Astrocyte of the spinal cord (primary cell): ENCODE results near the gene FRMD4B.

ENCODE experiments used
- DNase-seq: peaks from one replicate; pipeline ENCODE4 v3.0.0; 2011; ENCODE audit warnings: low read depth, low spot score
- H3K4me3 ChIP-seq: 2 replicates; pipeline ENCODE4 v1.5.1; 2011; ENCODE audit warnings: low read depth, mild to moderate bottlenecking, low read length, moderate library complexity
- in situ Hi-C: cut with HindIII; loops from 2 replicates; pipeline ENCODE4 v1.10.0; 2017; ENCODE audit warnings: low sequenced_read_pairs
- TF ChIP-seq, protein P1 (sequence below): IDR thresholded peaks from 2 replicates; pipeline ENCODE4 v1.5.1; 2012; ENCODE audit warnings: low read depth, mild to moderate bottlenecking, low read length, inconsistent platforms

Gene FRMD4B

DNA sequence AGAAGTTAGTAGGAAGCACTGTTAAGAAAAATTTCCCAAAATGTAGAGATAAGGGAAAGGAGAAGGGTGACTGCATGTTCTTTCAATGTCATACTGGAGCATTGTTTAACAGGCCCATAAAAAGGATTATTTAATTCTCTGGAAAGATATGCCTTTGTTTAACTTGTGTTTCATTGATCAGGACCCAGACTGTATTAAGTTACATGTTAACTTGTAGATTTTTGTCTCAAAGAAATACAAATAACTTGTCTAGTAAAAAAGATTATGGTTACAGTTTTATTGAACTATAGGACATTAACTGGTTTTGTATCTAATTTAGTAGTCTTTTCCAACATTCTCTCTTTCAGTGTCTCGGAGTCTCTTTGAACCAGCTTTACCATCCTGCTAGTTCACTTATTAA, 213.8 kb downstream of the FRMD4B start:
- no peak overlapping the region for H3K4me3 ChIP-seq
- TF ChIP-seq, protein P1, sequence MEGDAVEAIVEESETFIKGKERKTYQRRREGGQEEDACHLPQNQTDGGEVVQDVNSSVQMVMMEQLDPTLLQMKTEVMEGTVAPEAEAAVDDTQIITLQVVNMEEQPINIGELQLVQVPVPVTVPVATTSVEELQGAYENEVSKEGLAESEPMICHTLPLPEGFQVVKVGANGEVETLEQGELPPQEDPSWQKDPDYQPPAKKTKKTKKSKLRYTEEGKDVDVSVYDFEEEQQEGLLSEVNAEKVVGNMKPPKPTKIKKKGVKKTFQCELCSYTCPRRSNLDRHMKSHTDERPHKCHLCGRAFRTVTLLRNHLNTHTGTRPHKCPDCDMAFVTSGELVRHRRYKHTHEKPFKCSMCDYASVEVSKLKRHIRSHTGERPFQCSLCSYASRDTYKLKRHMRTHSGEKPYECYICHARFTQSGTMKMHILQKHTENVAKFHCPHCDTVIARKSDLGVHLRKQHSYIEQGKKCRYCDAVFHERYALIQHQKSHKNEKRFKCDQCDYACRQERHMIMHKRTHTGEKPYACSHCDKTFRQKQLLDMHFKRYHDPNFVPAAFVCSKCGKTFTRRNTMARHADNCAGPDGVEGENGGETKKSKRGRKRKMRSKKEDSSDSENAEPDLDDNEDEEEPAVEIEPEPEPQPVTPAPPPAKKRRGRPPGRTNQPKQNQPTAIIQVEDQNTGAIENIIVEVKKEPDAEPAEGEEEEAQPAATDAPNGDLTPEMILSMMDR, result no peak
- in situ Hi-C loops, result no loop called here
- DNase-seq, result no peak

DNA sequence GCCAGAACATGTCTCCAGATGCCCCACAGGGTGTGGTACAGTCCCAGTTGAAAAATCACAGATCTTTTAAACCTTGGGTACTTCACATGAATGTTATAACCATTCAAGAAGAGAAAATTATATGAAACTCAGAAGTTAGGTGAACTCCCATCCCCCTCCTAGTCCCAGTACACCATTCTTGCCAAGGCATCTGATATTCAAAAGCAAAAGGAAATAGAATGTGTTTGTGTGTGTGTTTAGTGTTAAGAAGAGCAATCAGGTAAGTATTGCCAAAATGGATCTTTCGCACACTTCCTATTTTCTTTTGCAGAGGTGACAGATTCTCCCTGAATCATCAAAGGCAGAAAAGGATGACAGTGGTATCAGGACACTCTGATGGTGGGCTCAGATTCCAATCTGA, 219.4 kb downstream of the FRMD4B start:
- TF ChIP-seq, protein P1, result no peak
- no peak for DNase-seq
- in situ Hi-C loops, result no loop called here
- no peak overlapping the region for H3K4me3 ChIP-seq

GRCh38 chr3:69165744-69166143, 220.1 kb downstream of the FRMD4B start:
- no peak for DNase-seq
- H3K4me3 ChIP-seq, result no peak overlapping the region
- TF ChIP-seq, protein P1, result no peak
- in situ Hi-C loops, result no loop called here

DNA sequence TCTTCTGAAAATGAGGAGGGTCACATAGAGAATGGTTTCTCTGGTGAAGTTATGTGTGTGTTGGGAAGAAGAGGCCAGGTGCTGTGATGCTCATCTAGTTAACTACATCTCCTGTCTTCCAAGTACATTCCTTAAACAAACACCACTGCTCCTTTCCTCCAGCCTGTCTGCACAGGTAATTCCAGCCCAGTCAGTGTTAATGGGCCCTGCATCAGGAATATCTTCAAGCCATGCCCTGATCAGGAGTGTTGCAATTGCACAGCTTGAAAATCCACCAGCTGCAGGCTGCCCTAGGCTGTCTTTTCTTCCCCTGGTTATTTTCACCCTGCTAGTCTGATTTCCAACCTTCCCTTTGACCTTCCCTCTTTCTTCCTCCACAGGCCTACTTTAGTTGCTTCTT, 221.6 kb downstream of the FRMD4B start:
- TF ChIP-seq, protein P1, result no peak
- no peak for DNase-seq
- no peak overlapping the region for H3K4me3 ChIP-seq
- in situ Hi-C loops, result no loop called here

GRCh38 chr3:69162308-69162980, 223.4 kb downstream of the FRMD4B start:
- TF ChIP-seq, protein P1, result no peak
- no peak overlapping the region for H3K4me3 ChIP-seq
- in situ Hi-C loops, result no loop called here
- no peak for DNase-seq

GRCh38 chr3:69161587-69162307, 224.1 kb downstream of the FRMD4B start:
- in situ Hi-C loops, result no loop called here
- TF ChIP-seq, protein P1, result peak; percentile 88
- no peak overlapping the region for H3K4me3 ChIP-seq
- DNase-seq, result peak; percentile 50
